Gastrocnemius medialis (tissue), 4 donors: ENCODE data around the gene ATF6.

Source experiments
- CTCF ChIP-seq, 5 experiments: fragments of 450-650 bp in 3 of 5; fragments of 200-600 bp in 2 of 5; sonication (generic) in 2 of 5; IDR thresholded peaks in 4 of 5; conservative IDR thresholded peaks in 1 of 5; 1 replicate in 4 of 5; 2 replicates in 1 of 5; pipeline ENCODE4 v1.5.1; 2016 to 2019; ENCODE audit warnings: antibody characterized with exemption in 5 of 5, mild to moderate bottlenecking in 3 of 5, moderate library complexity in 3 of 5
- POLR2A ChIP-seq, 2 donors: fragments of 450-650 bp; IDR thresholded peaks; one replicate each; pipeline ENCODE4 v1.6.1; 2017; ENCODE audit warnings: antibody characterized with exemption in 2 of 2, mild to moderate bottlenecking in 2 of 2, moderate library complexity in 2 of 2

- no peak for TF ChIP-seq CTCF (IDR thresholded peaks at IDR 0.05 in 4 of 5, conservative IDR thresholded peaks at IDR 0.05 in 1 of 5)
- no peak for TF ChIP-seq POLR2A (IDR thresholded peaks at IDR 0.05)
These were observed 148.5 kb downstream of the ATF6 start for GRCh38 chr1:161914595-161914994.
